ENCODE measurements around the gene STAG1.
"Not testable (repeated sequence)": the region's sequence is repeated elsewhere in the genome, so short reads cannot be mapped to it uniquely, and the experiment has no call there.

Gene STAG1

DNA sequence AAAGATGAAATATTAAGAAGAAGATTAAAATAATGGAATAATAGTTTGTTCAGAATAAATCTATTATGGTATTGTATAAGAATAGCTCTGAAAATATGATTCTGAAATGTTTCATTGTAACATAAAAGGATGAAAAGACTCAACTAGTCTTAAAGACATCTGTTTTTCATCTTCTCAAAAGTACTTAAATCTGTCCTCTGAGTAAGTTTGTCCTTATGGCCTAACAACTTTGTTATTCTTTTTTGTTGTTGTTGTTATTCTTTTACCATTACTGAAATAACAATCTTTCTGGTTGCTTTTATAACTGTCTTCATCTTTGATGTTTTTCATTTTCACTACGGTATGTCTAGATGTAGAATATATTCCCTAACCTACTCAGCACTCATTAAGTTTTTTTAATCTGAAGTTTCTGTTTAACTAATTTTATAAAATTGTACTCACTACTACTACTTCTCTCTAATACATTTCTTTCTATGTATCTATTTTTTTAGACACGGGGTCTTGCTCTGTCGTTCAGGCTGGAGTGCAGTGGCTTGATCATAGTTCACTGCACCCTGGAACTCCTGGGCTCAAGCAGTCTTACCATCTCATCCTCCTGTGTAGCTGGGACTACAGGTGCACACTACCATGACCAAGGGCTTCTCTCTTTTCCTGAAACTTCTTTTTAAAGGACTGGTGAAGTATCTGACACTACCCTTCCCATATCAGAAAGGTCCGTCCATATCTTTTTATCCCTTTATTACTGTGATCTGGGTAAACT, 261.4 kb downstream of the STAG1 start:
- DNase-seq, result no peak

DNA sequence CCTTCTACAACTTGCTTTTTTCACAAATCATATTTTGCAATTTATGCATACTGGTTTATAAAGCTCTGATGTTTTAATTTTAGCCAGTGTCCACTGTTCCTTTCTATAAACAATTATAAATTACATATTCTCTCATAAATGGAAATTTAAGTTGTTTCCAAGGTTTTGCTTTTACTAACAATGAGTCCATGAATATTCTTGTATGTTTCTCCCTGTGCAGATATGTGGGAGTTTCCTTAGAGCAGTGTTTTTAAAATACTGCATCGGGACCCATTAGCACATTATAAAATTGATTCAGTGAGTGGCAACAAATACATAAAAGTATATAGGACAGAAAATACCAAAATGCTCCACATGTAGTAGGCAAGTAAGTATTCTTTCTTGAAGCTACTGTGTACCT, 266.4 kb downstream of the STAG1 start:
- DNase-seq, result no peak

DNA sequence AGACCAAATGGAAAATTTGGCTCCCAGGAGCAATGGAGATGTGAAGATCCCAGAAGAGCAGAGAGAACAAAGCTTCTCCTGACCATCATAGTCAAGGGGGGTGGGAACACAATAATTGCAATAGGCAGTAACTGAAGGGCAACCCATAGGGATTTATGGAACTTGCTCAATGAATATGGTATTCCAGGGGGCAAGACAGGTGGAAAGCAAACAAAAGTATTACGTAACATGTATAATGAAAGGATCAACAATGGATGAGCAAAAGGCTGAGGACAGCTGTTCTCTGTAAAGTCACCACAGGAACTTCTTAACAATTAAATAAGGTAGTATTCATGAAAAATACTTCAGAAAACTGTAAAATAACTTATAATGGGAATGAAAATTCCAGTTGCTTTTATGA, 275.9 kb downstream of the STAG1 start:
- DNase-seq, result no peak

DNA sequence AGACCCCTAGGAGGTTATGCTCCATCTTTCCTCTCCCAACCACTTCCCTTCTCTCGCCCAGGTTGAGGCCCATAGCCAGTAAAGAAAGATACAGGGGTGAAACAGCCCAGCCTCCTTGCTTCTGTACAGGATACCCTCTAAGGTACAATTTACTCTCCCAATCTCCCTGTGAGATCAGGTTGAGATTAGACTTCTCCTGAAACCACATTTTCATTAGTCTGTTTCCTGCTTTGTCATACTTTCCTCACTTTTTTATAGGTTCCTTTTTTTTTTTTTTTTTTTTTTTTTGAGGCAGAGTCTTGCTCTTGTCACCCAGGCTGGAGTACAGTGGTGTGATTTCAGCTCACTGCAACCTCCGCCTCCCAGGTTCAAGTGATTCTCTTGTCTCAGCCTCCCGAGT, 277.3 kb downstream of the STAG1 start:
- not testable (repeated sequence) for DNase-seq

DNA sequence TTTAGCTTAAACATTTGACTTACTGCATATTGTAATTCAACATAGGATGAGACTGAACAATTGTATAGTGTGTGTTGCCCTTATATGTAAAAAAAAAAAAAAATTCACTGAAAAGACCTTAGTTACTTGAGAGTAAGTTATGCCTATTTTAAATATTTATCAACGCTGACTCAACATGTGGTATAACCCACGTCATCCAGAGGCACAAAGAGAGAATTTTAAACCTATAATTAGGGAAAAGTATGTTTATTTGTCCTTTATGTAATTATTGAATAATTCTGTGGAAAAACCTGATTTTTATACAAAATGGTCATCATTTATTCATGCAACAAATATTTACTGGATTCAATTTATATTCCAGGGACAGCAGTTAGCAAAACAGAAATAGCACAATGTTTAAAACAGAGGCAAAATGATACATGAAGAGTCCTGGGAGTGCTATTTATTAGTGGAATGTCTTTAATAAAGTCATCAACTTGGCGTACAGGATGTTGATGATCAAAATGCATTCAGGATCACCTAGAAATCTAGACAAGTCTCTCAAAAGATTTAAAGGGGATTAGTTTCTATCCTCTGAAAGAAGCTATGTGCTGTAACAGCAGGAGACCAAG, 278.4 kb downstream of the STAG1 start:
- no peak for DNase-seq

DNA sequence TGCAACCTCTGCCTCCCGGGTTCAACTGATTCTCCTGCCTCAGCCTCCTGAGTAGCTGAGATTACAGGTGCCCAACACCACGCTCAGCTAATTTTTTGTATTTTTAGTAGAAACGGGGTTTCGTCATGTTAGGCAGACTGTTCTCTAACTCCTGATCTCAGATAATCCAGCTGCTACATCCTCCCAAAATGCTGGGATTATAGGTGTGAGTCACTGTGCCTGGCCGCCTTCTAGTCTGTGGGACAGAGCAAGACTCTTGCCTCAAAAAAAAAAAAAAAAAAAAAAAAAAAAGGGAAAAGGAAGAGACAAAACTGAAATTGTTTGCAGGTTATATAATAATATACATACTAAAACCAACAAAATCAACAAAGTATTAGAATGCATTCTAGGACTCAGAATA, 286.9 kb downstream of the STAG1 start:
- DNase-seq, result no peak

DNA sequence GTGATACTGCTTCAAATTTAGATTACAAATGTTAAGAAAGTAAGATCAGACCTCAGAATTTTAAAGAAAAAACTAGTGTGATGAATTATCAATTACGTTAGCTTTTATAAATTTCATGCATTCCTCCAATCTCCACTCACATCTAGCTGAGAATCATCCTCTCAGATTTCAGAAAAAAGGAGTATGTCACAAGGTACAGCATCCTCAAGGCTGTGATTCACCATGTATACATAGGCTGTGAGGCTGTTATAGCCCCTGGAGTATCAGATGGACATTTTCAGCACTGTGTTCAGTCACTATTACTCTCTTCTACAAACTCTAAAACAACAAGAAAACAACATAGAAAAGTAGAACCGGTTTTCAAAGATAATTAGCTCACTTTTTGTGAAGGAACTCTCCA, 287.7 kb downstream of the STAG1 start:
- no peak for DNase-seq

DNA sequence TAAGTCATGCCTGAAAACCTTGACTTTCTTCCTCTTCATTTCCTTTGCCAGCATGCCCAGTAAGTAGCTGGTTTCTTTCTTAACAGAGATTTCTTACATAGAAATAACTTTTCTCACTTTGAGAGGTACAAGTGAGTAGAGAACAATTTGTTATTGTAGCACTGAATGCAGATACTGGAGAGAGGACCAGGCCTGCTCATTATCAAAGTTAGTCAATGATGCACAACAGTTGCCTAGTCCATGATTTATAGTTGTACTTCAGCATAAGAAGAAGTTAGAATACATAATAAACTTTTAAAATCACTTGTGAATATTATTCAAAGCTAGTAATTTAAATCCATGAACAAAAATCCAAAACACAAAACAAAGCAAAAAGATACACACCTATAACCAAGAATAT, 289.0 kb downstream of the STAG1 start:
- no peak for DNase-seq

DNA sequence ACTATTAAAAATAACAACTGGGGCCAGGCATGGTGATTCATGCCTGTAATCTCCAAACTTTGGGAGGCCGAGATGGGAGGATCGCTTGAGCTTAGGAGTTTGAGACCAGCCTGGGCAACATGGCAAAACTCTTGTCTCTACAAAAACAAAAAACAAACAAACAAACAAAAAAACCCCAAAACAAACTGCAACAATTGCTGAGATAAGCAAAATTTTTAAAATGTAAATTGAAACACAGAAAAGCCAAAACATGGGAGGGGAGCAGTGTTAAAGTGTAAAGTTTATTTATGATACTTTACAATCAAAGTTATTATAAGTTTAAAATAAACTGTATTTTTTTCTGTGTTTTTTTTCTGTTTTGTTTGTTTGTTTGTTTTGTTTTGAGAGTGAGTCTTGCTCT, 294.4 kb downstream of the STAG1 start:
- no peak for DNase-seq

DNA sequence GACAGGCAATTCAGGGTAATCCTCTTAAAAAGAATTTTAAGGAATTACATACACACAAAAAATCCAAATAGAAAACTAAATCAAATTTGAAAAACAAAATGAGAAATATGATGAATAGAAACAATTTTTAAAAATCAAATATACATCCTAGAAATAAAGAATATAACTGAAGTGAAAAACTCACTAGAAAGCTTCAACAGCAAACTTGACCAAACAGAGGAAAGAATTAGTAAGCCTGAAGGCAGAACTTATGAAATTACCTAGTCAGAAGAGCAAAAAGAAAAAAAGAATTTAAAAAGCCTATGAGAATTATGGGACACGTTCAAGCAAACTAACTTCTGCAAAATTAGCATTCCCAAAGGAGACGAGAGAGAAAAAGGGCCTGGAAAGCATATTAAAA, 296.0 kb downstream of the STAG1 start:
- DNase-seq, result no peak

DNA sequence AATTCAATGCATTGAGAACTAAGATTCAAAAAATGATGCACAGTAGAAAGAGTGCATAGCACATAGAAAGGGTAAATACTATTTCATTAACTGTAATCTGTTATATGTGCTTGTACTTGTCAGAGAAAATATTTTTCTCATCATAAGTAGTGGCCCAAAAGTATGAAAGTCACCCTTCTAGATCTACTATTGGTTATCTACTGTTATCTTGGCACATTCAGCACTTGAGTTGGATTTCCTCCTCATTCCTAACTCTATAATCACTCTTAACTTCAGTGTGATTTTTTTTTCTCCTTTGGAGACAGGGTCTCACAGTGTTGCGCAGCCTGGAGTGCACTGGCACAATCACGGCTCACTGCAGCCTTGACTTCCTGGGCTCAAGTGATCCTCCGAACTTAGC, 307.6 kb downstream of the STAG1 start:
- DNase-seq, result no peak

DNA sequence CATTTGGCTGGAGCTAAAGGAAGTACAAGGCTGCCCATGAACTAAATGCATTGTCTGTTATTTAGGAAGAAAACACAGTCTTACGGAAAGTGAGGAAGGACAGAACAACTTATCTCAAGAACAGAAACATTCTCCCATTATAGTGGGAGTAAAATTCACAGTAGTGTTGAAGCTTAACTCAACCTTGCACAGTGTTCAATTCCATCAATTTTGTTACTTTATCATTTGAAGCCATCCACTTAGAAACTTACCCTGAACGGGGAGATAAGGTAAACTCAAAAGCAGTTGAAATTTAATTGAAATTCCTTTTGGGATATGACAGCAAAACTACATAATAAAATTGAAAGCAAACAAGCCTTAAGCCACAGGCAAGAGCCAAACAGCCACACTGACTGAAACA, 315.1 kb downstream of the STAG1 start:
- no peak for DNase-seq

DNA sequence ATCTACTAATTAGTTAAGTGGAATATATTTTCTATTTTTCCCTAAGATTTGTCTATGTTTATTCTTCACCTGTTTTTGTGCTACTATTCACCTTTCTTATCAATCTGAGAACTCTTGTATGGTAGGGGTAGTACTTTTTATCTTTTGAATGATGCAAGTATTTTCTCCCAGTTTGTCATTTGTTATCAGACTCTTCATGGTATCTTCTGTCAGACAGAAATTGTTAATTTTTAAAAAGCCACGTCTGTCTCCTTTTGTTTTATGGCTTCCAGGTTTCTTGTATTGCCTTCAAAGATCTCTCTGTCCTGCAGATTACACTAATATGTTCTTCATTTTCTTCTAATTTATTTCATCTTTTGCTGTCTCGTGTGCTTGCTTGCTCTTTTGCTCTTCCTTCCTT, 317.7 kb downstream of the STAG1 start:
- DNase-seq, result no peak

DNA sequence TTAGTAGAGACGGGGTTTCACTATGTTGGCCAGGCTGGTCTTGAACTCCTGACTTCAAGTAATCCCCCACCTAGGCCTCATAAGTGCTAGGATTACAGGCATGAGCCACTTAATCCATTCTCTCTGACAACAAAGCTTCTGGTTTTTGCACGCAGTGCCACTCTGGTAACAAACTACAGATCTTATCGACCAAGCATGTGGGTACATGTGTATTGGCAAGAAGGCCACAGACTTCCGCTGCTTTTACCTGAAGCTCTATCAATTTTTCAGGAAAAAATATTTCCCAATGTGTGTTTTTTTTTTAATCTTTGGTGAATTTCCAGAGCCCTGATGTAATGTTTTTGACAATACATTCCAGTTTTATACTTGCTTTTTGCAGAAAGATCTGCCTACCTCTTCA, 319.5 kb downstream of the STAG1 start:
- DNase-seq, result no peak

DNA sequence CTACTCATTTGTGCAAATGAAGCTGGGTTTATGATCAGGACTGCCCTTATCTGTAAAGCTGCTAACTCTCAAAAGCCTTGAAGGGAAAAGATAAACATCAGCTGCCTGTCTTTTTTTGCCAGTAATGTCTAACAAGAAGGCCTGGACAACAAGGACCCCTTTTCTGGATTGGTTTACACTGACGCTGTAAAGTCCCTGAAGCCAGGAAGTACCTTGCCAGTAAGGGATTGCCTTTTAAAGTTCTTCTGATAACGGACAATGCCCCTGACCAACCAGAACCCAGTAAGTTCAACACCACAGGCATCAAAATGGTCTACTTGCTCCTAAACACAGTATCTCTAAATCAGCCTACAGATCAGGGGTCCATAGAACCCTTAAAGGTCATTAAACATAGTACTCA, 324.0 kb downstream of the STAG1 start:
- no peak for DNase-seq

DNA sequence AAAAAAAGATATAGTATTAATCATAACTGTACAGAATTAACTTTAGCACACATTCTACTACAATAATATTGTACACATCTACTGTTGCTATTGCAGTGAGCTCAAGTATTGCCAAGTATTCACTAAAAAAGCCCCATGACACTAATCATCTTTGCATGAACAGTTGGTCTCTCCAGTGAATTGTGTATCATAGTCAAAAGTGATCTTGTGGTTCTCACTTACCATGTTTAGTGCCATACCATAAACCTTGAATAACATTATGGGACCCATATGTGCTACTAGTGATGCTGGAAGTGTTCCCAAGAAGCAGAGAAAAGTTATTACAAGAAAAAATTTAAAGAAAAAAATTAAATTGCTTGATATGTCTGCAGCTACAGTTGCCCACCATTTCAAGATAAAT, 324.9 kb downstream of the STAG1 start:
- no peak for DNase-seq

DNA sequence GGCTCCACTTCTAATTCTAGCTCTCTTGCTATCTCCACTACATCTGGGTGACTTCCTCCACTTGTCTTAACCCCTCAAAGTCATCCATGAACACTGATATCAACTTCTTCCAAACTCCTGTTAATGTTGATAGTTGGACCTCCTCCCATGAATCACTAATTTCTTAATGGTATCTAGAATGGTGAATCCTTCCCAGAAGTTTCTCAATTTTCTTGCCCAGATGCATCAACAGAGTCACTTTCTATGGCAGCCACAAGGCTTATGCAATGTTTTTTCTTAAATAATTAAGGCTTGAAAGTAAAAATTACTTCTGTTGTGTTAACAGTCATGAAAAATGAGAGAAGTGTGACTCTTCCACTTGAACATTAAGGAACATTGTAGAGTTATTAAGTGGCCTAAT, 337.7 kb downstream of the STAG1 start:
- no peak for DNase-seq

DNA sequence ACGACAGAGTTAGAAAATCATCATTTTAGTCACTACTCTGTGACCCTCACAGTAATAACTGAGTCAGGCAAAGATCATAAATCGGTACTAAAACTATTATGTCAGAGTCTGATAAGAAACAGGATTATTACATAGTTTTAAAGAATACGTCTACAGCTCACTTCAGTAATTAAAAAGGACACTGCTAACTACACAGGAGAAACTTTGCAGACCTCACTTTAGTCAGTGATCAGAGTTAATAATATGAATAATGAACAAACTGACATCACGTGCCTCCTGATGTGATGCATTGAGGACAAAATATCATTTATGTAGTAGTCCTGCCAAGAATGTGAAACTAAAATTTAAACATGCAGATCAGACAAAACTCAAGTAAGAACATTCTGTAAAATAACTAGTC, 339.9 kb downstream of the STAG1 start:
- DNase-seq, result no peak

DNA sequence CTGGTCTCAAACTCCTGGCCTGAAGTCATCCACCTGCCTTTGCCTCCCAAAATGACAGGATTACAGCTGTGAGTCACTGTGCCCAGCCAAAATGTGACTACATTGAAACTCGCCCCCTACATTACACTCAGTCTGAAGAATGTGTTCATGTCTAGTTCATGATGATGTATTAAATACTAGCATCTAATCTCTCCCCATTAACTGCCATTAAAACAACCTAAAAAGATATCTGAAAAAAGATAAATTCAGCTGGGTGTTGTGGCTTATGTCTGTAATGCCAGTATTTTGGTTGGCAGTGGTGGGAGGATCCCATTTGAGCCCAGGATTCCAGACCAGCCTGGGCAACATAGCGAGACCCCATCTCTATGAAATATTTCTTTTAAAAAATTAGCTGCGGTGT, 342.6 kb downstream of the STAG1 start:
- DNase-seq, result no peak

DNA sequence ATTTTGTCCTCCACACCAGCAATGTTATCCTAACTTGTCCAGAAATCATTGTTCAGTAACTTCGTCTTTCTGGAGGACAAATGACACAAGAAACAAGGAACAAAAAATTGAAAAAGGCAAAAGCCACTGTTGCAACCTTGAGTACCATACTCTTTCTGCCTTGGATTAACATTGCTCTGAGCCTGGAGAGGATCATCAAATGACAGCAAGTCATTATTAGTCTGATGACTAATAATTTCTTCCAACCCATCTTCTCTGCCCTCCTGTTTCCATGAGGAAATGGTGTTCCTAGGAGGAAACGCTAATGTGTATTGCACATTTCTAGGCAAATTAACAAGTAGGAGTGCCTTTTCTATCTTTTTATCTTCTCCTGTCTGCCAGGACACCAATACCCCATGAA, 348.1 kb downstream of the STAG1 start:
- DNase-seq, result no peak

DNA sequence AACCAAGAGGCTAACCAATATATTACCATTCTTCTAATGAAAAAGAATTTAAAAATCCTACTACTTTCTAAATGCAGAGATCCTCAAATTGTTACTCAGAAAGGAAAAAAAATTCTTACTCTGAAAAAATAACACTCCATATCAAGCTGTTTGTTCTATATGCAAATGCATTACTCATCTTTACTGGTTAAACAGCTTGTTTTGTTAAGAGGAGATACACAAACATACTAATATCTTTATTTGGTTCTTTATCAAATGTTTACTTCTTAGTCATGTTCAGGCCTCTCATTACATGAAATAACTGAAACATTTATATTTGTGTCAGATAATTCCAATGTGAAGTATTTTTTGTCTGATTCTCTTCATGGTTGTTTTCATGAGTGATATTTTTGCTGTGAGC, 355.3 kb downstream of the STAG1 start:
- no peak for DNase-seq

DNA sequence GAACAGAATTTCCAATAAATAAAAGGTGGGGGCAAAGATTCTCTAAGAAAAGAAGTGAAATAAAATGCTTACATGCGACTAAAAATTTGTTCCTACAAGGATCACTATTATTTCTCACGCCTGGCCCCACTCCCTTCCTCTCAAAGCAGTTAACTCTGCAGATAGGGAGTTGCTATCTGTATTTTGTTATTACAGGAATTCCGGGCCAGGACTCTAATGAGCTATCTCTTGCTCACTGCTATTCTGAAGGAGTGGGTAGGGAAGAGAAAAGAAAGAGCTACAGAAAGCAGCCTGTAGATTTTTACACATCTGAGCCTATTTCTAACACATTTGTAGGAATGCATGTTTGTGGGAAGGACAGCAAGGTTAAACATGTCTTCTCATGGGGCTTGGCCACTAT, 361.6 kb downstream of the STAG1 start:
- no peak for DNase-seq

DNA sequence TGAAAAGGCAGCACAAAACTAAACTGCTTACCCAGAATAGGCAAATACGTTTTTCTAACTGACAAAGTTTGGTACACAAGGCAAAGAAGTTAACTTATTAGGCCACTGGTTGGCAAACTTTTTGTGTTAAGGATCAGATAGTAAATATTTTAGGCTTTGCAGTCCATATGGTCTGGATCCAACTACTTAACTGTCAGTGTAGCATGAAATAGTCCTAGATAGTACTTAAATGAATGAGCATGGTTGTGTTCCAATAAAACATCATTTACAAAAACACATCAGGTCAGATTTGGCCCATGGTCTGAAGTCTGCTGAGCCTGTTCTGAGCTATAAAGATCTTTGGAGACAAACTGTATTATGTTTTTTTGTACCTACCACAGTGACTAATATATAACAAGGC, 365.1 kb downstream of the STAG1 start:
- DNase-seq, result no peak

DNA sequence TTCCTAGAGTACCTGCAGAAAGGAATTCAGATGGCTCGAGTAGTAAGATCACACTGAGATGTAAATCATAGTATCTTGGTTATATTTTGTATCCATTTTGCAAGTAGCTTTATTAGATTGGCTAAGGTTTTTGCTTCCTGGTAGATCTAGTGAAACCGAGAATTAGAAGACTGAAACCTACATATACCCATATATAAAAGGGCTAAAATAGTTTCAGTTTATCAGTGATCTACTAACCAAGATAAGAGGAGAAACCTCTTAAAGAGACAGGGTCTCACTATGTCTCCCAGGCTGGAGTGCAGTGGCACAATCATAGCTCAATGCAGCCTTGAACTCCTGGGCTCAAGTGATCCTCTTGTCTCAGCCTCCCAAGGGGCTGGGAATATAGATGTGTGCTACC, 366.7 kb downstream of the STAG1 start:
- no peak for DNase-seq

DNA sequence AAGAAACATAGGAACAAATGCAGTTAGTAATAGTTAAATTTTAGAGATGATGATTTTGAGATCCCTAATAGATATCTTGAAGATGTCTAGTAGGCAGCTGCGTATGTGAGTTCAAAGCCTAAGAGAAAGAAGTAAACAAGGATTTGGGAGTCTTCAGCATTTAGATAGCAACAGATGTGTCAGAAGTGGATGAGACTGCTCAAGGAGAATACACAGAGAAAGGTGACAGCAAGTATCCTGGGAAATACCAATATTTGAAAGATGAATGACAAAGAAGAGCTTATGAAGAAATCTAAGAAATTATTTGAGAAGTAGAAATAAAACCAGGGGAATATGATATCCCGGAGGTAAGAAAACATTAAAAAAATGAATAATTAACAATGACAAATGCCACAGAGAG, 371.1 kb downstream of the STAG1 start:
- no peak for DNase-seq

Data from GDM1 (cell line).